Stimulated activated CD8-positive, alpha-beta memory T cell treated with anti-CD3 and anti-CD28 coated beads, Interleukin-4, amount 100 ng/mL, for 1 hour (primary cell): ENCODE results near the gene FAM222B.
A peak's percentile ranks its signal among the peaks of the same experiment; 100 is the strongest.
"Not testable (repeated sequence)": the region's sequence is repeated elsewhere in the genome, so short reads cannot be mapped to it uniquely, and the experiment has no call there.

ENCODE experiments used
- DNase-seq, 2 donors: peaks; one replicate each; pipeline ENCODE4 v3.0.0-alpha.2; 2020; ENCODE audit warnings: low read depth in 2 of 2, low spot score in 1 of 2

Gene FAM222B

GRCh38 chr17:28734712-28735241, 107.8 kb downstream of the FAM222B start:
- DNase-seq, result no peak

- DNase-seq, result no peak
Observed at GRCh38 chr17:28733346-28733745, 109.2 kb downstream of the FAM222B start.

GRCh38 chr17:28729950-28730330, 112.7 kb downstream of the FAM222B start:
- no peak for DNase-seq

- DNase-seq, result peak; percentile 96 to 98
Observed at GRCh38 chr17:28728364-28729200, 114.0 kb downstream of the FAM222B start, which contains the start of gene NEK8. TSS of gene NEK8 (plus strand) at chr17:28728788. CDS start at chr17:28728814, 26 bp downstream.

- peak; percentile 80 to 83 for DNase-seq
Observed at GRCh38 chr17:28726627-28727491, 115.7 kb downstream of the FAM222B start.

GRCh38 chr17:28726226-28726626, 116.4 kb downstream of the FAM222B start, which contains the start of gene TLCD1:
TSS of gene TLCD1 (minus strand) at chr17:28726233. CDS start at chr17:28726097, 136 bp downstream.
- DNase-seq, result no peak

- DNase-seq, result no peak
Observed at GRCh38 chr17:28725660-28726225, 116.8 kb downstream of the FAM222B start.

GRCh38 chr17:28725166-28725659, 117.4 kb downstream of the FAM222B start:
- DNase-seq, result no peak

GRCh38 chr17:28724500-28725165, 118.0 kb downstream of the FAM222B start:
- DNase-seq, result no peak

- DNase-seq, result not testable (repeated sequence)
Observed at GRCh38 chr17:28723836-28724499, 118.6 kb downstream of the FAM222B start.

- DNase-seq, result no peak
Observed at GRCh38 chr17:28723159-28723835, 119.3 kb downstream of the FAM222B start.

GRCh38 chr17:28722417-28723158, 120.0 kb downstream of the FAM222B start:
- no peak for DNase-seq

- DNase-seq, result not testable (repeated sequence)
Observed at GRCh38 chr17:28720997-28721329, 121.6 kb downstream of the FAM222B start.

GRCh38 chr17:28720247-28720996, 122.2 kb downstream of the FAM222B start:
- no peak for DNase-seq

GRCh38 chr17:28719021-28719433, 123.6 kb downstream of the FAM222B start:
- no peak for DNase-seq

GRCh38 chr17:28718333-28719020, 124.1 kb downstream of the FAM222B start:
- DNase-seq, result no peak

GRCh38 chr17:28717578-28718332, 124.8 kb downstream of the FAM222B start, which contains the start of gene RAB34:
TSS of gene RAB34 (minus strand) at chr17:28717868. CDS start at chr17:28717266, 602 bp downstream.
- DNase-seq, result no peak
